HCT116 (cell line): ENCODE data around the gene HOGA1. TPM values are rescaled to one million over a fixed set of nuclear protein-coding genes. Genes with fewer than 3 reads are reported as not detected.

ENCODE experiments used
- ATAC-seq: fragments of 200-7000 bp; cut with Tn5 transposase; 2 replicates; pipeline ENCODE4 v1.9.1; 2020; ENCODE audit warnings: mild to moderate bottlenecking, moderate library complexity
- BruUV-seq: library from RNA; stranded (reverse); fragments of 400-500 nt; replicated peaks from 2 replicates; lab custom pipeline; 2021; lab: Mats Ljungman, UMichigan
- CTCF ChIA-PET: fragments of 300-600 bp; sonication (Branson Sonifier 250); formaldehyde crosslinking; loops from one replicate; lab custom pipeline; 2021; ENCODE audit warnings: antibody characterized with exemption; lab: Charles Lee
- POLR2A ChIA-PET: fragments of 300-600, 350-600 bp; sonication (Branson Sonifier 250); formaldehyde crosslinking; loops from one replicate; lab custom pipeline; 2021; ENCODE audit warnings: antibody characterized with exemption; lab: Charles Lee
- RAD21 ChIA-PET, 2 experiments: fragments of 300-600 bp; sonication (Branson Sonifier 250); formaldehyde crosslinking; loops; one replicate each; lab custom pipeline; 2023; ENCODE audit warnings: low total read pairs in 2 of 2; ENCODE audit not compliant: uncharacterized antibody in 2 of 2, unreplicated experiment in 2 of 2, low non-redundant PET in 1 of 2; lab: Charles Lee
- DNase-seq: peaks from one replicate; pipeline ENCODE4 v3.0.0-alpha.2; 2010; ENCODE audit warnings: low read depth, low spot score
- H2AFZ ChIP-seq: fragments of 200-600 bp; shearing (Covaris generic), sonication (generic); 2 replicates; pipeline ENCODE4 v1.6.1; 2017; ENCODE audit warnings: low read depth, mixed run types, mixed read lengths, antibody characterized with exemption, low read length; ENCODE audit not compliant: poor library complexity, severe bottlenecking
- H3K27ac ChIP-seq: 2 replicates; pipeline ENCODE4 v1.5.1; 2012; ENCODE audit warnings: low read depth, low read length
- H3K27me3 ChIP-seq: fragments of 200-600 bp; sonication (generic); 2 replicates; pipeline ENCODE4 v1.6.1; 2016; ENCODE audit warnings: mixed run types, low read length, mixed read lengths; ENCODE audit not compliant: insufficient read depth
- H3K36me3 ChIP-seq, 2 experiments: fragments of 200-500 bp in 1 of 2; fragments of 200-600 bp in 1 of 2; sonication (Bioruptor generic) in 1 of 2; sonication (generic) in 1 of 2; 2 replicates each; pipeline versions ENCODE4 v1.5.1 to v1.6.1; 2014 to 2016; ENCODE audit warnings: low read length in 2 of 2, inconsistent platforms in 1 of 2, mixed read lengths in 1 of 2, mixed run types in 1 of 2; ENCODE audit not compliant: insufficient read depth in 2 of 2, control insufficient read depth in 1 of 2
- H3K4me1 ChIP-seq, 2 experiments: fragments of 200-600 bp in 1 of 2; sonication (generic) in 1 of 2; 2 replicates each; pipeline versions ENCODE4 v1.5.1 to v1.6.1; 2012 to 2017; ENCODE audit warnings: low read length in 2 of 2, inconsistent platforms in 1 of 2, mild to moderate bottlenecking in 1 of 2, mixed read lengths in 1 of 2, mixed run types in 1 of 2, moderate library complexity in 1 of 2; ENCODE audit not compliant: insufficient read depth in 2 of 2, control insufficient read depth in 1 of 2
- H3K4me2 ChIP-seq: fragments of 200-600 bp; sonication (generic); 2 replicates; pipeline ENCODE4 v1.6.1; 2017; ENCODE audit warnings: mixed run types, low read length, mixed read lengths
- H3K4me3 ChIP-seq, 2 experiments: fragments of 200-600 bp in 1 of 2; sonication (generic) in 1 of 2; replicated peaks in 1 of 2; 2 replicates each; pipeline ENCODE4 v1.5.1; 2011 to 2016; ENCODE audit warnings: low read length in 2 of 2, control low read depth in 1 of 2, low read depth in 1 of 2, mild to moderate bottlenecking in 1 of 2, mixed read lengths in 1 of 2, mixed run types in 1 of 2
- H3K79me2 ChIP-seq: fragments of 200-600 bp; sonication (generic); 2 replicates; pipeline ENCODE4 v1.6.1; 2017; ENCODE audit warnings: mild to moderate bottlenecking, mixed run types, low read length, moderate library complexity, mixed read lengths; ENCODE audit not compliant: insufficient read depth
- H3K9ac ChIP-seq: fragments of 200-600 bp; sonication (generic); 2 replicates; pipeline ENCODE4 v1.6.1; 2016; ENCODE audit warnings: low read length, mixed read lengths
- H3K9me2 ChIP-seq: fragments of 200-600 bp; sonication (generic), shearing (Covaris generic); 2 replicates; pipeline ENCODE4 v1.6.1; 2017; ENCODE audit warnings: mixed run types, mild to moderate bottlenecking, moderate library complexity; ENCODE audit not compliant: insufficient read depth
- H3K9me3 ChIP-seq, 2 experiments: fragments of 200-500 bp in 1 of 2; fragments of 200-600 bp in 1 of 2; sonication (Bioruptor generic) in 1 of 2; sonication (generic) in 1 of 2; 2 replicates each; pipeline ENCODE4 v1.6.1; 2014 to 2017; ENCODE audit warnings: low read length in 2 of 2, mixed read lengths in 2 of 2, inconsistent platforms in 1 of 2, low read depth in 1 of 2, mild to moderate bottlenecking in 1 of 2, mixed run types in 1 of 2, moderate library complexity in 1 of 2; ENCODE audit not compliant: control insufficient read depth in 1 of 2, insufficient read depth in 1 of 2
- H4K20me1 ChIP-seq: fragments of 200-600 bp; sonication (generic), shearing (Covaris generic); 2 replicates; pipeline ENCODE4 v1.6.1; 2017; ENCODE audit warnings: mixed run types, mild to moderate bottlenecking, moderate library complexity; ENCODE audit not compliant: insufficient read depth
- ATF3 ChIP-seq: IDR thresholded peaks from 2 replicates; pipeline ENCODE4 v1.6.1; 2012
- CBX3 ChIP-seq: IDR thresholded peaks from 2 replicates; pipeline ENCODE4 v1.6.1; 2012; ENCODE audit warnings: low read depth
- CEBPB ChIP-seq: IDR thresholded peaks from 2 replicates; pipeline ENCODE4 v1.6.1; 2012; ENCODE audit warnings: low read depth
- EGR1 ChIP-seq: IDR thresholded peaks from 2 replicates; pipeline ENCODE4 v1.6.1; 2012; ENCODE audit warnings: low read depth
- ELF1 ChIP-seq: IDR thresholded peaks from 2 replicates; pipeline ENCODE4 v1.6.1; 2012; ENCODE audit warnings: low read depth, borderline replicate concordance
- EZH2 ChIP-seq: fragments of 200-600 bp; sonication (generic); IDR thresholded peaks from 2 replicates; pipeline ENCODE4 v1.6.1; 2017; ENCODE audit warnings: antibody characterized with exemption, mixed run types
- EZH2phosphoT487 ChIP-seq: fragments of 200-600 bp; IDR thresholded peaks from 2 replicates; pipeline ENCODE4 v1.6.1; 2018; ENCODE audit warnings: antibody characterized with exemption, borderline replicate concordance
- JUND ChIP-seq: IDR thresholded peaks from 2 replicates; pipeline ENCODE4 v1.6.1; 2012
- MAX ChIP-seq: IDR thresholded peaks from 2 replicates; pipeline ENCODE4 v1.6.1; 2012
- POLR2A ChIP-seq: IDR thresholded peaks from 2 replicates; pipeline ENCODE4 v1.7.0; 2011; ENCODE audit warnings: borderline replicate concordance; ENCODE audit not compliant: insufficient read depth, insufficient read length; ENCODE audit errors: extremely low read depth
- RAD21 ChIP-seq: IDR thresholded peaks from 2 replicates; pipeline ENCODE4 v1.6.1; 2012; ENCODE audit warnings: low read depth, mild to moderate bottlenecking
- SIN3A ChIP-seq: IDR thresholded peaks from 2 replicates; pipeline ENCODE4 v1.6.1; 2012; ENCODE audit warnings: low read depth
- SP1 ChIP-seq: IDR thresholded peaks from 2 replicates; pipeline ENCODE4 v1.6.1; 2012; ENCODE audit warnings: low read depth
- TCF7L2 ChIP-seq: IDR thresholded peaks from 2 replicates; pipeline ENCODE4 v1.7.0; 2011; ENCODE audit warnings: borderline replicate concordance, inconsistent platforms; ENCODE audit not compliant: insufficient read depth, insufficient read length; ENCODE audit errors: extremely low read depth
- YY1 ChIP-seq: IDR thresholded peaks from 2 replicates; pipeline ENCODE4 v1.6.1; 2011; ENCODE audit warnings: low read length, low read depth, moderate library complexity, mild to moderate bottlenecking; ENCODE audit not compliant: insufficient replicate concordance; ENCODE audit errors: extremely low read depth
- ZBTB33 ChIP-seq: IDR thresholded peaks from 2 replicates; pipeline ENCODE4 v1.6.1; 2011; ENCODE audit warnings: mild to moderate bottlenecking, low read length, moderate library complexity; ENCODE audit not compliant: insufficient replicate concordance; ENCODE audit errors: extremely low read depth
- ZFX ChIP-seq: fragments of 450-650 bp; IDR thresholded peaks from 2 replicates; pipeline ENCODE4 v1.6.1; 2017
- ZNF274 ChIP-seq: fragments of 200-500 bp; sonication (Bioruptor generic); IDR thresholded peaks from 2 replicates; pipeline ENCODE4 v1.6.1; 2014; ENCODE audit warnings: mild to moderate bottlenecking, low read depth, low read length, inconsistent platforms
- intact Hi-C: fragments of 100-400 bp; cut with micrococcal nuclease; formaldehyde crosslinking; loops from 2 replicates; pipeline ENCODE4 v1.10.0; 2022
- total RNA-seq: library from RNA; stranded (reverse); gene quantifications from one replicate; pipeline ENCODE4 v1.2.1, GENCODE V29; 2021; ENCODE audit not compliant: unreplicated experiment
- TF ChIP-seq, protein P1 (sequence below): IDR thresholded peaks from 2 replicates; pipeline ENCODE4 v1.6.1; 2012; ENCODE audit warnings: low read depth
- TF ChIP-seq, protein P2 (sequence below), 3 experiments: fragments of 200-600 bp in 1 of 3; sonication (generic) in 1 of 3; IDR thresholded peaks in 2 of 3; conservative IDR thresholded peaks in 1 of 3; 2 replicates each; pipeline ENCODE4 v1.5.1; 2012 to 2017; ENCODE audit warnings: low read depth in 2 of 3, low read length in 2 of 3, antibody characterized with exemption in 1 of 3, borderline replicate concordance in 1 of 3, control low read depth in 1 of 3, mild to moderate bottlenecking in 1 of 3, mixed read lengths in 1 of 3, mixed run types in 1 of 3, moderate library complexity in 1 of 3; ENCODE audit not compliant: insufficient read depth in 1 of 3

HOGA1 gene
- total RNA-seq, 1 experiment from 2014 or later, result 1.6 TPM

DNA sequence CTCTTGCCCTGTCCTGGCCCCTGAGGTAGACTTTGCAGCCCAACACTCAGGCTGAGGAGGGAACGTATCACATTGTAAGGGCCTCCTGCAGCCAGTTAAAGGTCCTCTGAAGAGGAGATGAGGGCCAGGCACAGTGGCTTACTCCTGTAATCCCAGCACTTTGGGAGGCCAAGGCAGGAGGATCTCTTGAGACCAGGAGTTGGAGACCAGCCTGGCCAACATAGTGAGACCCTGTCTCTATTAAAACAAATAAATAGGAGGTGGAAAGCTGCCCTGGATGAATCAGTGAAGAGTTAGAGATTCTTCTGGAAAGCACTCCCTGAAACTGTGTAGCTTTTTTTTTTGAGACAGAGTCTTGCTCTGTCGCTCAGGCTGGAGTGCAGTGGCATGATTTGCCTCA is 3.0 kb downstream of the HOGA1 start:
- no peak overlapping the region for H3K27ac ChIP-seq
- H3K27me3 ChIP-seq, result no peaks in the 10 kb centered on the region
- ChIA-PET RAD21 (no interaction called here), CTCF (interaction anchor here (0.9 to 2.4 kb wide), 2 partner anchors 15 to 53 kb away, joined by 3 to 6 read pairs; partner anchors contain the start of gene ANKRD2), POLR2A (interaction anchor here (0.7 kb wide), 1 partner anchor 9 kb away, joined by 4 read pairs; no protein-coding TSS in a partner anchor)
- H3K79me2 ChIP-seq, result no peaks in the 10 kb centered on the region
- H2AFZ ChIP-seq, result no peak overlapping the region
- no peak overlapping the region for H3K4me3 ChIP-seq
- H3K36me3 ChIP-seq, result no peaks in the 10 kb centered on the region
- no TSS peak for BruUV-seq
- intact Hi-C loops, result no loop called here
- no peaks in the 10 kb centered on the region for H3K9me2 ChIP-seq
- H3K9ac ChIP-seq, result no peak overlapping the region
- no peaks in the 10 kb centered on the region for H3K9me3 ChIP-seq
- H3K4me1 ChIP-seq, result peaks cover 13 to 21% of the 10 kb centered on the region in 2 experiments
- ATAC-seq (no peak), DNase-seq (no peak)
- H3K4me2 ChIP-seq, result no peak overlapping the region
- TF ChIP-seq MAX (no peak), JUND (no peak), SP1 (no peak), EZH2phosphoT487 (no peak), ATF3 (no peak), EZH2 (no peak), EGR1 (no peak), TCF7L2 (no peak), POLR2A (no peak), CEBPB (no peak), ZFX (no peak), ZNF274 (no peak), ELF1 (no peak), YY1 (no peak), SIN3A (no peak), RAD21 (no peak), CBX3 (no peak), ZBTB33 (no peak)
- TF ChIP-seq, protein P1, sequence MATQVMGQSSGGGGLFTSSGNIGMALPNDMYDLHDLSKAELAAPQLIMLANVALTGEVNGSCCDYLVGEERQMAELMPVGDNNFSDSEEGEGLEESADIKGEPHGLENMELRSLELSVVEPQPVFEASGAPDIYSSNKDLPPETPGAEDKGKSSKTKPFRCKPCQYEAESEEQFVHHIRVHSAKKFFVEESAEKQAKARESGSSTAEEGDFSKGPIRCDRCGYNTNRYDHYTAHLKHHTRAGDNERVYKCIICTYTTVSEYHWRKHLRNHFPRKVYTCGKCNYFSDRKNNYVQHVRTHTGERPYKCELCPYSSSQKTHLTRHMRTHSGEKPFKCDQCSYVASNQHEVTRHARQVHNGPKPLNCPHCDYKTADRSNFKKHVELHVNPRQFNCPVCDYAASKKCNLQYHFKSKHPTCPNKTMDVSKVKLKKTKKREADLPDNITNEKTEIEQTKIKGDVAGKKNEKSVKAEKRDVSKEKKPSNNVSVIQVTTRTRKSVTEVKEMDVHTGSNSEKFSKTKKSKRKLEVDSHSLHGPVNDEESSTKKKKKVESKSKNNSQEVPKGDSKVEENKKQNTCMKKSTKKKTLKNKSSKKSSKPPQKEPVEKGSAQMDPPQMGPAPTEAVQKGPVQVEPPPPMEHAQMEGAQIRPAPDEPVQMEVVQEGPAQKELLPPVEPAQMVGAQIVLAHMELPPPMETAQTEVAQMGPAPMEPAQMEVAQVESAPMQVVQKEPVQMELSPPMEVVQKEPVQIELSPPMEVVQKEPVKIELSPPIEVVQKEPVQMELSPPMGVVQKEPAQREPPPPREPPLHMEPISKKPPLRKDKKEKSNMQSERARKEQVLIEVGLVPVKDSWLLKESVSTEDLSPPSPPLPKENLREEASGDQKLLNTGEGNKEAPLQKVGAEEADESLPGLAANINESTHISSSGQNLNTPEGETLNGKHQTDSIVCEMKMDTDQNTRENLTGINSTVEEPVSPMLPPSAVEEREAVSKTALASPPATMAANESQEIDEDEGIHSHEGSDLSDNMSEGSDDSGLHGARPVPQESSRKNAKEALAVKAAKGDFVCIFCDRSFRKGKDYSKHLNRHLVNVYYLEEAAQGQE, result no peak
- TF ChIP-seq, protein P2, sequence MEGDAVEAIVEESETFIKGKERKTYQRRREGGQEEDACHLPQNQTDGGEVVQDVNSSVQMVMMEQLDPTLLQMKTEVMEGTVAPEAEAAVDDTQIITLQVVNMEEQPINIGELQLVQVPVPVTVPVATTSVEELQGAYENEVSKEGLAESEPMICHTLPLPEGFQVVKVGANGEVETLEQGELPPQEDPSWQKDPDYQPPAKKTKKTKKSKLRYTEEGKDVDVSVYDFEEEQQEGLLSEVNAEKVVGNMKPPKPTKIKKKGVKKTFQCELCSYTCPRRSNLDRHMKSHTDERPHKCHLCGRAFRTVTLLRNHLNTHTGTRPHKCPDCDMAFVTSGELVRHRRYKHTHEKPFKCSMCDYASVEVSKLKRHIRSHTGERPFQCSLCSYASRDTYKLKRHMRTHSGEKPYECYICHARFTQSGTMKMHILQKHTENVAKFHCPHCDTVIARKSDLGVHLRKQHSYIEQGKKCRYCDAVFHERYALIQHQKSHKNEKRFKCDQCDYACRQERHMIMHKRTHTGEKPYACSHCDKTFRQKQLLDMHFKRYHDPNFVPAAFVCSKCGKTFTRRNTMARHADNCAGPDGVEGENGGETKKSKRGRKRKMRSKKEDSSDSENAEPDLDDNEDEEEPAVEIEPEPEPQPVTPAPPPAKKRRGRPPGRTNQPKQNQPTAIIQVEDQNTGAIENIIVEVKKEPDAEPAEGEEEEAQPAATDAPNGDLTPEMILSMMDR (IDR thresholded peaks at IDR 0.05 in 2 of 3, conservative IDR thresholded peaks at IDR 0.05 in 1 of 3; ENCODE audit: borderline replicate concordance in 1 of 3, insufficient read depth in 1 of 3, low read depth in 2 of 3, low read length in 2 of 3), result no peak
- H4K20me1 ChIP-seq, result no peaks in the 10 kb centered on the region
